Measurements from ENCODE around the gene ANTXR1.

Gene ANTXR1

DNA sequence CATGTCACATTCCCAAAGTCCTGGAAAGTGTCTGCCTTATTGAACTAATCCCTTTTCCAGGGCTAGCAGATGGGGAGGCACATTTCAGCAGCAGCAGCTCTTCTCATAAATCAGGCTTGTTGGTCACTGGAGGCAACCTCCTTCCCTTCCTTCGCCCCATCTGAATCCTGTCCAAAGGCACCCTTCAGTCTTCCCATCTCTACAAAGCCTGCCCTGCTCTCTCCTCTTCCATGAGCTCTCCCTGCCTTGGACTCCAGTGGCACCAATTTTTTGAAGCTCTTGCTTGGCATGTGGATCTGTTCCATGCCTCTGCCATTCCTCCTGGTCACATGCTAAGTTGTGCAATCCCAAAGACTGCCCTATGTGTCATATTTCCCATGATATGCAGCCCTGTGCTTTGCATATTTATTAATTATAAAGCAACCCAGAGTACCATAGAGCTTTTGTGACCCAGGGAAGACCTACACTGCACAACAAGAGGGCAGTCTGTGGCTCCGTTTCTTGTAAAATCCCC lies 70.3 kb downstream of the ANTXR1 start:
- Mint-ChIP-seq H3K9me3 (ENCODE audit: low read depth) (no peaks in the 10 kb centered on the region), H3K4me1 (ENCODE audit: low read depth) (no peaks in the 10 kb centered on the region), H3K36me3 (no peaks in the 10 kb centered on the region), H3K27me3 (peaks cover 14% of the 10 kb centered on the region), H3K4me3 (no peak overlapping the region), H3K27ac (no peak overlapping the region)

DNA sequence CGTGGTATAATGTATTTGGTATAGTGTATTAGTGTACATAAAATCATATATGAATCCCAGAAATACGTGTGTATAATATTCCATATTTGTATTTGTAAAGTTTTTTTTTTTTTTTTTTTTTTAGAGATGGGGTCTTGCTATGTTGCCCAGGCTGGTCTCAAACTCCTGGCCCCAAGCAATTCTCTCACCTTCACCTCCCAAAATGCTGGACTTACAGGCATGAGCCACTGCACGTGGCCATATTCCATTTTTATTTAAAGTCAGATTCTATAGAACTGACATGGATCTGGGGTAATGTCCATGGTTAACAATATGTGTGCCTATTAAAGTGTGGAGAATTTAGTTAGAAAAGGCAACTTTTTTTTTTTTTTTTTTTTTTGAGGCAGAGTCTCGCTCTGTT lies 71.5 kb downstream of the ANTXR1 start:
- H3K27ac Mint-ChIP-seq = no peak overlapping the region
- H3K36me3 Mint-ChIP-seq = no peaks in the 10 kb centered on the region
- H3K27me3 Mint-ChIP-seq = peaks cover 16% of the 10 kb centered on the region
- H3K9me3 Mint-ChIP-seq (ENCODE audit: low read depth) = no peaks in the 10 kb centered on the region
- no peak overlapping the region for H3K4me3 Mint-ChIP-seq
- no peaks in the 10 kb centered on the region for H3K4me1 Mint-ChIP-seq (ENCODE audit: low read depth)

DNA sequence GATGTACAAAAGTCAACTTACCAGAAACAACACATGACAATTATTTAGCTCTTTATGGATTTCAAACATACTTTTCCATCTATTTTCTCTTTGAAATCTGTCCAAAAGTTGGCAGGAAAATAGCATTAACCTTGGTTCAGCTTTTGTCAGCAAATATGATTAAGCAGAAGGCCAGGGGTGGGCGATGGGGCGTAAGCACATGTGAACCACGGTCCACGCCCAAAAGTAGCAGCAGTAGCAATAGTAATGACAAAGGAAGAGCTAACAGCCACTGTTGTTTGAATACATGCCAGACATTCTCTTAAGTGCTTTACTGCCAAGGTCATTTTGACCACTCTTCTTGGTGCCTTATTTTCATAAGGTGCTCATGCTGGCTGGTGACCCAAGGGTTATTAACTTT lies 73.5 kb downstream of the ANTXR1 start:
- no peak overlapping the region for H3K27ac Mint-ChIP-seq
- H3K36me3 Mint-ChIP-seq = no peaks in the 10 kb centered on the region
- H3K27me3 Mint-ChIP-seq = peaks cover 15% of the 10 kb centered on the region
- no peak overlapping the region for H3K4me3 Mint-ChIP-seq
- H3K4me1 Mint-ChIP-seq (ENCODE audit: low read depth) = no peaks in the 10 kb centered on the region
- H3K9me3 Mint-ChIP-seq (ENCODE audit: low read depth) = no peaks in the 10 kb centered on the region

DNA sequence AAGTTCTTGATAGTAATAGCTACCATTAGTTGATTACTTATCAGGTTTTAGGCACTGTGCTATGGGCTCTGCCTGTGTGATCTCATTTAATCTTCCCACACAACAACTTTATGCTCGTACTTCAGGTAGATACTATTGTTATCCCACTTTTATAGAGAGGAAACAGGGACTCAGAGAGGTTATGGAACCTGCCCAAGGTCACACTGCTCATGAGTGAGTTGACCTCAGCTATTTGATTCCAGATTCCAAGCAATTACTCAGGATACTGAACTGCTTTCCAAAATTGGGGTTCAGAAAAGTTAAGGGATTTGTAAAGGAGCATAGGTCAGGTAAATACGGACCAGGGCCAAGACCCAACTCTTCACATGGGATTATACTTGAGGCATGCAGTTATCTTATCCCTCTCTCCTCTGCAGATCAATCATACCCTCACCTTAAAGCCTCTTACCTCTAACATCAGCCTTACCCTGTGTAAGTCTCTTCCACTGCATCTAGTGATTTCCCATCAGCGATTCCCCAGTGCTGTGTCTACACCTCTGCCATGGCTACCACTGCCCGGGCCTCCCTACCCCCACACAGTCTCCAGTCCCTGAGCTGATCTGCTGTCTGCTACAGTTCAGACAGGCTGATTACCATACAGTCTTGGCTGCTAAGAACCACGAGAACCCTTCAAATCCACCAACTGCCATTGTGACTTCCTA lies 74.4 kb downstream of the ANTXR1 start:
- H3K36me3 Mint-ChIP-seq = no peaks in the 10 kb centered on the region
- H3K4me3 Mint-ChIP-seq = no peak overlapping the region
- H3K9me3 Mint-ChIP-seq (ENCODE audit: low read depth) = no peaks in the 10 kb centered on the region
- H3K27me3 Mint-ChIP-seq = peaks cover 15% of the 10 kb centered on the region
- H3K4me1 Mint-ChIP-seq (ENCODE audit: low read depth) = no peaks in the 10 kb centered on the region
- H3K27ac Mint-ChIP-seq = no peak overlapping the region

DNA sequence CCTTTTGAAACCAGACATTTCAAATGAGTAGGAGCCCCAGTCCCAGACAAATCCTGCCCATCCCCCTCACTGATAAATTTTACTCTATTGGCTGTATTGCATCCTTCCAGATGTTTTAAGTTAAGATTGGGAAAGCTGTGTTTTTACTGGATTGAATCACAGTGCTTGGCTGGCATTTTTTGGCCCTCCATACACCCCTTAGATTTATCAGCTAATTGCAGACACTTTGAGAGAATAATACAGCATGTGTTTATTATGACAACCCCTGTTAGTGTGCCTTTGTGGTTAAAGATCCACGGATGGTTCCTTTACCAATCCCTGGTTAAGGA lies 74.9 kb downstream of the ANTXR1 start:
- H3K9me3 Mint-ChIP-seq (ENCODE audit: low read depth) = no peaks in the 10 kb centered on the region
- H3K27me3 Mint-ChIP-seq = peaks cover 15% of the 10 kb centered on the region
- H3K36me3 Mint-ChIP-seq = no peaks in the 10 kb centered on the region
- H3K27ac Mint-ChIP-seq = no peak overlapping the region
- H3K4me3 Mint-ChIP-seq = no peak overlapping the region
- H3K4me1 Mint-ChIP-seq (ENCODE audit: low read depth) = no peaks in the 10 kb centered on the region

DNA sequence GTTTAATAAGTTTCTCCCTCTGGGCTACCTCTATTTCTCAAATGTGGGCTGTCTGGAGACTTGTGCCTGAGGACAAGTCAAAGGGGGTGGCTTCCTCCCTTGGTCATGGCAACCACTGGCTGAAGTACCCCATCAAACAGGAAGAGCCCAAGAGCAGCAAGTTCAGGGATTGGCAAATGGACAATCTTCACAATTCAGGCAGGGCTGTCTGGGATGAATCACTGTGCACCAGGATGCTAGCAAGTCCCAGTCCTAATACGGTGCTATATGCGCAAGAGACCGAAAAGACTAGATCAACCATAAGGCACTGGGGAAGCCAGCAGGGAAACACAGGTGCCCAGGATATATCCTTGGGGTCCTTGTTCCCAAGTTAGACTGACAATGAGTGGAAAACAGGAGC lies 75.5 kb downstream of the ANTXR1 start:
- H3K4me1 Mint-ChIP-seq (ENCODE audit: low read depth) = no peaks in the 10 kb centered on the region
- no peaks in the 10 kb centered on the region for H3K9me3 Mint-ChIP-seq (ENCODE audit: low read depth)
- no peak overlapping the region for H3K27ac Mint-ChIP-seq
- H3K4me3 Mint-ChIP-seq = no peak overlapping the region
- no peaks in the 10 kb centered on the region for H3K36me3 Mint-ChIP-seq
- peaks cover 13% of the 10 kb centered on the region for H3K27me3 Mint-ChIP-seq

DNA sequence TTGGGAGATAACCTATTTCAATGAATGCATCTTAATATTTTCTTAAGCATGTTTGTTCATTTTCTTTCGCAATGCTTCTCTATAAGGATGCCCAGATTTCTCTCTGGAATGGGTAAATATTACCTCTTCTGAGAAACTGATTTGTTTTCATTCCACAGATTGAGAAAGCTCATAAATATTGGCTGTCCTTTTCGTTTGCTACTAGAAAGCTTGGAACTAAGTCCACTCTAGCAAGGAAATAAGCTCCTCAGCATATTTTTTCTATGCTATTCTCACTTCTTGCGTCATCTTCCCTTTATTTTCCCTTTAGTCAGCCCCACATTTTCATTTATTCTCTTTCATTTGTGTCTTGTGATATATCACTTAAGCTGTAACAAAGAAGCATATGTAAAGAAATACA lies 76.3 kb downstream of the ANTXR1 start:
- Mint-ChIP-seq H3K27ac (no peak overlapping the region), H3K4me1 (ENCODE audit: low read depth) (no peaks in the 10 kb centered on the region), H3K4me3 (no peak overlapping the region), H3K27me3 (peaks cover 13% of the 10 kb centered on the region), H3K36me3 (no peaks in the 10 kb centered on the region), H3K9me3 (ENCODE audit: low read depth) (no peaks in the 10 kb centered on the region)

DNA sequence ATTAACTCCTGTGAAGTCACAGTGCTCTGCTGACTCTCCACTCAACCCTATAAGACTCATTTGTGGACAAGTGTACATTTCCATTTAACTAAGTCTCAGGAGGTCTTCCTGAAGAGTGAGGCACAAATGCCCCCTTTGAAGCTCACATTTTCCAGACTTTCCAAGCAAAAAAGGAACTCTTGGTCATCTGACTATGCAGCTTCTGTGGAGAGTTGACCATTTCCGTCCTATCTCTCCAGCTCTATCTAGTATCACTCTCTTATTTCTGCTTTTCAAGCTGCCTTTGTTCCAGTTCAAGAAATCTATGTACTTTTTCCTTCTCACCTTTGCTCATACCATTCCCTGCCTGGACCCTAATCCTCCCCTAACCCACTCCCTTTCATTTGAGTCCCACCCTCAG lies 77.0 kb downstream of the ANTXR1 start:
- Mint-ChIP-seq H3K9me3 (ENCODE audit: low read depth) (no peaks in the 10 kb centered on the region), H3K27me3 (peaks cover 13% of the 10 kb centered on the region)

DNA sequence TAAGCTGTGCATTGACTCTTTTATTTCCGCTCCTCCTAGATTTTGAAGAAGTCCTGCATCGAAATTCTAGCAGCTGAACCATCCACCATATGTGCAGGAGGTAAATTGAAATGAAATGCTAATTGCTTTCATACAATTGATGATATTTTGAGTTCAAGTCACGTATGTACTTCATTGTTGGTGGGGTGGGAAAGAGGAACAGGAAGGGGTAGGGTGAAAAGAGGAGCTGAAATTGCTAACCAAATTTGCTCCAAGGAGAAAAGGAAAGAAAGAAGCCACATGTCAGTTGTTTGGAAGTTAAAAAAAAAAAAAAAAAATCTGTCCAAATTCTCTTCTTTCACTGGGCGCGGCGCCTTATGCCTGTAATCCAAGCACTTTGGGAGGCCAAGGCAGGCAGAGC lies 77.8 kb downstream of the ANTXR1 start:
- H3K27ac Mint-ChIP-seq = no peak overlapping the region
- H3K27me3 Mint-ChIP-seq = peaks cover 17% of the 10 kb centered on the region
- H3K4me3 Mint-ChIP-seq = no peak overlapping the region
- H3K9me3 Mint-ChIP-seq (ENCODE audit: low read depth) = no peaks in the 10 kb centered on the region
- no peaks in the 10 kb centered on the region for H3K4me1 Mint-ChIP-seq (ENCODE audit: low read depth)
- H3K36me3 Mint-ChIP-seq = no peaks in the 10 kb centered on the region

More for the DNA sequence above, 77.0 kb downstream of the ANTXR1 start:
- H3K27ac Mint-ChIP-seq = no peak overlapping the region
- no peaks in the 10 kb centered on the region for H3K4me1 Mint-ChIP-seq (ENCODE audit: low read depth)
- H3K4me3 Mint-ChIP-seq = no peak overlapping the region
- no peaks in the 10 kb centered on the region for H3K36me3 Mint-ChIP-seq

DNA sequence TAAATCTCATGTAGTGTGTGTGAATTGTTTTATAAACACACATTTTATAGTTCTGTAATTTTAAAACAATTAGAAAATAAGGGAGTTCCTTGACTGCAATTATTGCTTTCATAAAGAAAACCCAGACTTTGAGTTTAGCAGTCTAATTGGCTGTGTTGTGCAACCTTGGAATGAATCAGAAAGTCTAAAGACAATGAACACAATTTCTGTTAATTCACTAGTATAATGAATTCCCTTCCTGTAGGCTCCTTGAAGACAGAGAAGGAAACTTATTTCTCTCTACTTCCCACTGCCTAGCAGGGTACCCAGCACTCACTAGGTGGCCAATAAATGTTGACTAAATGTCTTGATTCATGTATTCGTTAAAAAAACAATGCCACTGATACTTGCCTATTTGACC lies 79.9 kb downstream of the ANTXR1 start:
- Mint-ChIP-seq H3K36me3 (no peaks in the 10 kb centered on the region), H3K27me3 (peaks cover 7% of the 10 kb centered on the region), H3K4me1 (ENCODE audit: low read depth) (no peaks in the 10 kb centered on the region)

DNA sequence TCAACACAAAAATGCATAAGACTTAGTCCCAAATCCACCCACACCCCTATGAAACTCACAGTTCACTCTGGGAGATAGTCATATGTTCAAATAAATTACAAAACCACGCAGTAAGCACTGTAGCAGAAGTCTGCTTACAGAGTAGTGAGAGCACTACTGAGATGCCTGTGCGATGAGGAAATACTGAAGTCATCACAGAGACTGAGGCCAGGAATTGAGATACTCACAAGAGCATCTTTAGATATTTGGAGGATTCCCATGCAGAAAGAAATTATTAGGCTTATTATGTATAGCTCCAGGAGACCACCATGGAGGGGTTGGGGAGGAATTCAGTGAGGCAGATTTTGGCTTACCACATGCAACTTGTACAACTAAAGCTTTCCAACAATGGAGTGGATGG lies 82.3 kb downstream of the ANTXR1 start:
- Mint-ChIP-seq H3K27me3 (peaks cover 4% of the 10 kb centered on the region), H3K36me3 (no peaks in the 10 kb centered on the region), H3K27ac (no peak overlapping the region), H3K9me3 (ENCODE audit: low read depth) (no peaks in the 10 kb centered on the region), H3K4me3 (no peak overlapping the region), H3K4me1 (ENCODE audit: low read depth) (no peaks in the 10 kb centered on the region)

More for the DNA sequence above, 79.9 kb downstream of the ANTXR1 start:
- Mint-ChIP-seq H3K27ac (no peak overlapping the region), H3K9me3 (ENCODE audit: low read depth) (no peaks in the 10 kb centered on the region), H3K4me3 (no peak overlapping the region)

DNA sequence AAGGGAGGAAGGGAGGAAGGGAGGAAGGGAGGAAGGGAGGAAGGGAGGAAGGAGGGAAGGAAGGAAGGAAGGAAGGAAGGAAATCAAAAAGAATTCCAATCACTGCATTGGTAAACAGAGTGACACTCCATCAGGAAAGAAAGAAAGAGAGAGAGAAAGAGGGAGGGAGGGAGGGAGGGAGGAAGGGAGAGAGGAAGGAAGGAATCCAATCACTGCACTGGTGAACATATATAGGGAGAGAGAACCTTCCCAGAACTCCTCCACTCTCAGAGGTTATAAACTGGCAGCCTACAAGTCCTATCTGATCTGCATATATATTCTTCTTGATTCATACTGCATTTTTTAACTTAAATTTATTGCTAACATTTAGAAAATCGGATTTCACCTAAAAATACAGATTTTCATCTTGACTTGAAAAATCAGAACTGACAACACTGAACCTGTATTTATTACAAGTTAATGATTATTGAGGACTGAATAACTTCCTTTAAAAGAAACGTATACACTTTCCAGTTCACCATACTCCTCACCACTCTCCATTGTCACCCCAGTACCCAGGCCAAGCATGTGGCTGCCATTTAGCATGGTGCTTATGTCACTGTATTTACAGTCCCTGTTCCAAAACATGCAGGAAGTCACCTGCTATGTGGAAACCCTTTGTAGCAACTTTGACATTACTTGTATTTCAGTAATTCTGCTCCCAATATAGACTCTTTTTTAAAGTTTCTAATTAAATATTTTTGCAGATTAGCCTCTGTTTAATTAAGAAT lies 83.5 kb downstream of the ANTXR1 start:
- Mint-ChIP-seq H3K36me3 (no peaks in the 10 kb centered on the region), H3K9me3 (ENCODE audit: low read depth) (no peaks in the 10 kb centered on the region), H3K4me1 (ENCODE audit: low read depth) (no peaks in the 10 kb centered on the region), H3K27me3 (peaks cover 4% of the 10 kb centered on the region), H3K27ac (no peak overlapping the region), H3K4me3 (no peak overlapping the region)

DNA sequence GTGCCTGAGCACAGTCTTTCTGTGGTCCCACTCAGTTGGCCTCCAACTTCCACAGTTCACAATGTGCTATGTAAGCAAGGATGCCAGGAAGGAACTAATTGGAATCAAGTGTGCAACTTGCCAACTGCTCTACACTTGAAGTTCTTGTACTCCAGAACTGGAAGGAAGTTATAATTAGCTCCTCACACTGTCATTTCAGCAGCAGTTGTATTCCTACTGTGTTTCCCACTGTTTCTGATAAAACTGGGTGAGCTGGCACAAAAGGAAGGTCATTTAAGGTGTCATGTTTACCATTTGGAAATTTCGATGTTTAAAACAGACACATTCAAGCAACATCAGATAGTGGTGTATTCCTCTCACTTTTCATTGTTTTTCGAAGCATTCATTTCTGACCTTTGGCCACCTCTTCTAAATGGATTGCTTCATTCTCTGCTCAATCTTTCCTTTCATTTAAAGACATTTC lies 84.2 kb downstream of the ANTXR1 start:
- Mint-ChIP-seq H3K36me3 (no peaks in the 10 kb centered on the region), H3K4me3 (no peak overlapping the region), H3K4me1 (ENCODE audit: low read depth) (no peaks in the 10 kb centered on the region), H3K27ac (no peak overlapping the region), H3K9me3 (ENCODE audit: low read depth) (no peaks in the 10 kb centered on the region), H3K27me3 (peaks cover 4% of the 10 kb centered on the region)

DNA sequence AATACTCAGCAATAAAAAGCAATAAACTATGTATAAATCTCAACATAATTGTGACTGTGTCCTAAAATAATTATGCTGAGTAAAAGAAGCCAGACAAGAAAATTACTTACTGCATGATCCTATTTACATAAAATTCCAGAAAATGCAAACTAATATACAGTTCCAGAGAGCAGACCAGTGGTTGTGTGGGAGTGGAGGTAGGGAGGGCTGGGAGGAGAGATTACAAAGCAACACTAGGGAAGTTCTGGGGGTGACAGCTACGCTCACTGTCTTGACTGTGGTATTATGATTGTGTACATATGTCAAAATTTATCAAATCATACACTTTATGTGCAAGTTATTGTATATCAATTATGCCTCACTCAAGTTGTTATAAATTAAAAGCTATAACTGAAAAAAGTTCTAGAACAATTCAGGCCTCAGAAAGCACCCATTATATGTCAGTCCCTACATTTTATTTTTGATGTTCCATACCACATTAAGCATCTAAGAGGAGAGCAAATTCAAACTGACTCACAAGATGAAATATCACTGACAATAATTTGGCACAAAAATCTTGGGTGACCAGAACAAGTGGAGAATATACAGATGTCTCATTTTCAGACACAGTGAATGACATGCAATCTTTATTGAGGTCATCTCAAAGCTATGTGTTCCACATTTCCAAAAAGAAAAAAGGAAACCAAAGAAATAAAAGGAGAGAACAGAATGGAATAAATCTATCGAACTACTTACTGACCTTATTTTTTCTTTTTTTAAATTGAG lies 85.1 kb downstream of the ANTXR1 start:
- H3K27ac Mint-ChIP-seq = no peak overlapping the region
- H3K4me3 Mint-ChIP-seq = no peak overlapping the region
- H3K4me1 Mint-ChIP-seq (ENCODE audit: low read depth) = no peaks in the 10 kb centered on the region
- no peaks in the 10 kb centered on the region for H3K36me3 Mint-ChIP-seq
- peaks cover 4% of the 10 kb centered on the region for H3K27me3 Mint-ChIP-seq
- H3K9me3 Mint-ChIP-seq (ENCODE audit: low read depth) = no peaks in the 10 kb centered on the region

DNA sequence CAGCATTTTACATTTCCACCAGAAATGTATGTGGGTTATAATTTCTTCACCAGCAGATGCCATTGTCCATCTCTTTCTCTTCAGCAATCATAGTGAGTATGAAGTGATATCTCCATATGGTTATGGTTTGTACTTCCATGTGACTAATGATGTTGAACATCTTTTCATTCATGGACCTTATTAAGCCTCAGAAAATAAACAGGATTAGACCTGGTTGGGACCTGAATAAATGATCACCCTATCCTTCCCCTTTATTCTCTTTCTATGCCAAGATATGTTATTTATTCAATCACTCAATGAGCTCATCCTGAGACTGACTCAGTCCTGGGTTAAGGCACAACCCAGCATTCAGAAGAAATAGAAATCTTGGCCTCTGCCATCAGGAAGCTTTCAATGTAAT lies 86.6 kb downstream of the ANTXR1 start:
- H3K4me1 Mint-ChIP-seq (ENCODE audit: low read depth) = no peaks in the 10 kb centered on the region
- H3K27ac Mint-ChIP-seq = no peak overlapping the region
- peaks cover 4% of the 10 kb centered on the region for H3K27me3 Mint-ChIP-seq
- no peaks in the 10 kb centered on the region for H3K36me3 Mint-ChIP-seq
- no peaks in the 10 kb centered on the region for H3K9me3 Mint-ChIP-seq (ENCODE audit: low read depth)
- no peak overlapping the region for H3K4me3 Mint-ChIP-seq

Data from activated naive CD8-positive, alpha-beta T cell (primary cell).